Mucosa of descending colon (tissue), 3 donors: ENCODE data around the gene PTPRE. TPM values are rescaled to one million over a fixed set of nuclear protein-coding genes. Genes with fewer than 3 reads are reported as not detected.

Experiments
- ATAC-seq: fragments of 200-7000 bp; cut with Tn5 transposase; one replicate; pipeline ENCODE4 v1.9.1; 2020; ENCODE audit warnings: mild to moderate bottlenecking, moderate library complexity
- DNase-seq, 3 donors: peaks; one replicate each; pipeline ENCODE4 v3.0.0-alpha.2; 2020
- H3K36me3 ChIP-seq: fragments of 200-600 bp; one replicate; pipeline ENCODE4 v1.8.0; 2021; ENCODE audit warnings: low read depth, mild to moderate bottlenecking
- H3K4me1 ChIP-seq: fragments of 200-600 bp; one replicate; pipeline ENCODE4 v1.8.0; 2021; ENCODE audit warnings: low read depth, mild to moderate bottlenecking
- H3K4me3 ChIP-seq: fragments of 200-600 bp; one replicate; pipeline ENCODE4 v1.8.0; 2021; ENCODE audit warnings: mild to moderate bottlenecking
- H3K9me3 ChIP-seq: fragments of 200-600 bp; one replicate; pipeline ENCODE4 v1.8.0; 2021; ENCODE audit warnings: mild to moderate bottlenecking
- intact Hi-C, 2 donors: fragments of 100-400 bp; cut with DNase I in 1 of 2; cut with micrococcal nuclease in 1 of 2; formaldehyde crosslinking; loops; one replicate each; pipeline versions ENCODE4 v1.11.0 to v1.11.1; 2022; cut with DNase I, micrococcal nuclease
- total RNA-seq, 3 donors: library from RNA; stranded (reverse); fragmentation: NEBNext Ultra II Directional in 2 of 3; extraction: Animal tissue kit (Norgen Biotek cat#: 25700) in 2 of 3; gene quantifications; one replicate each; pipeline versions ENCODE4 v1.2.1 to v1.2.4, GENCODE V29; 2021 to 2023
- TF ChIP-seq, protein P1 (sequence below): fragments of 200-600 bp; IDR thresholded peaks from one replicate; pipeline ENCODE4 v1.8.0; 2022; ENCODE audit warnings: antibody characterized with exemption, mild to moderate bottlenecking
- donor health status: DM: no; HTN: no; CAD: no; lungs with moderate emphysema.
- donor health status: DM: no; HTN: no; CAD: no.
- donor health status: DM: no; HTN: yes; CAD: no.

The PTPRE gene
- total RNA-seq, 3 donors from 2014 or later: 28.8 to 33.6 (median 32.5) TPM

DNA sequence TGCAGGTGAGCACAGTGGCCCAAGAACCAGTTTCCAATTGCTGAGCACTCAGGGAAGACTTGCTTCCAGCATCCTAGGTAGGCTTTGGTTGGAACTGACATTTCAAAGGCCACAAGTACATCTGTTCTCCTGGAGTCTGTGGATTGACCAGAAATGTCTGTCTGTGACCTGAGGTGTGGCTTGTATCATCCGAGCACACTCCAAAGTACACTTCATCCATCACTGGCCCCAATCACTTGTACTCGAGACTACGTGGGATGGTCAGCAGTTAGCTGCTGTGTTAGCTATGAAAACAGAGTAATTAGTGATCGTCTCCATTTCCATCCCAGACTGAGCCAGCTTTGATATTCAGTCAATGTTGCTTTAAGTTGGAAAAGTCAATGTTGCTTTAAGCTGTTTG, 174.3 kb downstream of the PTPRE start:
- no peaks in the 10 kb centered on the region for H3K4me1 ChIP-seq
- ATAC-seq (no peak), DNase-seq (no peak)
- no peaks in the 10 kb centered on the region for H3K9me3 ChIP-seq
- H3K36me3 ChIP-seq: peaks cover 5% of the 10 kb centered on the region
- H3K4me3 ChIP-seq: no peak overlapping the region
- intact Hi-C loops: no loop called here
- TF ChIP-seq, protein P1, sequence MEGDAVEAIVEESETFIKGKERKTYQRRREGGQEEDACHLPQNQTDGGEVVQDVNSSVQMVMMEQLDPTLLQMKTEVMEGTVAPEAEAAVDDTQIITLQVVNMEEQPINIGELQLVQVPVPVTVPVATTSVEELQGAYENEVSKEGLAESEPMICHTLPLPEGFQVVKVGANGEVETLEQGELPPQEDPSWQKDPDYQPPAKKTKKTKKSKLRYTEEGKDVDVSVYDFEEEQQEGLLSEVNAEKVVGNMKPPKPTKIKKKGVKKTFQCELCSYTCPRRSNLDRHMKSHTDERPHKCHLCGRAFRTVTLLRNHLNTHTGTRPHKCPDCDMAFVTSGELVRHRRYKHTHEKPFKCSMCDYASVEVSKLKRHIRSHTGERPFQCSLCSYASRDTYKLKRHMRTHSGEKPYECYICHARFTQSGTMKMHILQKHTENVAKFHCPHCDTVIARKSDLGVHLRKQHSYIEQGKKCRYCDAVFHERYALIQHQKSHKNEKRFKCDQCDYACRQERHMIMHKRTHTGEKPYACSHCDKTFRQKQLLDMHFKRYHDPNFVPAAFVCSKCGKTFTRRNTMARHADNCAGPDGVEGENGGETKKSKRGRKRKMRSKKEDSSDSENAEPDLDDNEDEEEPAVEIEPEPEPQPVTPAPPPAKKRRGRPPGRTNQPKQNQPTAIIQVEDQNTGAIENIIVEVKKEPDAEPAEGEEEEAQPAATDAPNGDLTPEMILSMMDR: no peak

DNA sequence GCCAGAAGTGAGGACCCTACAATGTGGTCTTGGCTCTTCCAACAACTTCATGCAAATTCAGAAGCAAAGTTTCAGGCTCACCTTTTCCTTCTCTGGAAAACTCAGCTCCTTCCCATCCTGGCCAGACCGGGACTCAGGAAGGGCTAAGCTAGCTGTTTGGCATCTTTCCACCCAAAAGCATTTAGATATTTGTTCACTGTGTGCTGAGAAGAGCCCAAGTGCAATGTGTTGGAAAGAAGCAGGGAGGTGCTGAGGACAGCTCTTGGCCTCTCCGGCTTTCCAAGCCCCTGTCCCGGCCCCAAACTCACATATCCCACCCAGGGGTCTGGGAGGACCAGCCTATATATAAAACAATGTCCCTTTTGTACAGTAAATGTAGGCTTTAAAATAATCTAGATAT, 174.8 kb downstream of the PTPRE start:
- H3K9me3 ChIP-seq: no peaks in the 10 kb centered on the region
- intact Hi-C loops: no loop called here
- no peak for ATAC-seq
- DNase-seq: no peak
- peaks cover 5% of the 10 kb centered on the region for H3K36me3 ChIP-seq
- TF ChIP-seq, protein P1: no peak
- H3K4me1 ChIP-seq: no peaks in the 10 kb centered on the region
- no peak overlapping the region for H3K4me3 ChIP-seq

DNA sequence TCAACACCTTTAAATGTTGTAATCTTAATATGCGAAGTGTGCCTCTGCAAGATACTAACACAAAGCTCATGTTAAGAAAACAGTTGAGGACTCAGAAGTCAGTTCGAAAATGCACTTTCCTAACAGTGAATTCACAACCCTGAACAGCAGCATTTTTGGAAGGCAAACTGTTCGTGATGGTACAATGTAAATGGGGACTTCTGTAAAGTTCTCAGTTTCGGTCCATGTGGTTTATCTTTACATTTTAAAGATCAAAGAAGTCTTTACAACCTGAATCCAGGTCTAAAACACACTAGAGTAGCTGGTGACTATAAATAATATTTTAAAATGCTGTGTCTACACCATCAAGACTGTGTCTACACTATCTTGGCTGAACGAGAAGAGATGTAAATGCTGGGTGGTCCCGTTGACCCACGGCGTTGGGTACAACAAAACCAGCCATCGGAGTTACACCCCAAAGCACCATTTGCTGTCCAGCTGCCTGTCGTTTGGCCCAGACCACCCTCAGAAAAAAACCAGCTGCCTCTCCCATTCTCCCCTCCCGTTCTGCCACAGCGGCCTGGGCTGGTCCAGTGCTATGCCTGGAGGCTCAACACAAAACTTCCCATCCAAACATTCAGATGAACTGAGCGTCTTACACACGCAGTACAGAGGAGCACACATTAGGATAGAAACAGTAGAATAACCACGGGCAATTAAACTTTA, 176.4 kb downstream of the PTPRE start:
- no peak for DNase-seq

DNA sequence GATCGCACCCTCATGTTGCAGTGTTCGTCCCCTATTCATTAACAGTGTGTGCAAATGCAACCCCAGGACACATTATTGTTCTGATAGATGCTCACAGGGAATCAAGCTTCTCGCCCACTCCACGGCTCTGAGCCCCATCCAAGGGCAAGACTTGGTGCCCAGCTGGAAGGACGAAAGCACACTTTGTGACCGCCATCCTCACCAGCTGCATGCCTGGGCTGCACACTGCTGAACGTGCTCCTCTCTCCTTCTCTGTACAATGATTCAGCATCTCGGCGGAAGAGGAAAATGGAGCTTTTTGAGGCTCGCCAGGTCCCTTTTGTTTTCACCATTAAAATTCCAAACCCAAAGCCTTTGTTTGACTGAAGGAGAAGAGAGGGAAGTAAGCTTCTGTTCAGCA, 177.5 kb downstream of the PTPRE start:
- no peaks in the 10 kb centered on the region for H3K9me3 ChIP-seq
- no peak for DNase-seq
- H3K4me1 ChIP-seq: no peaks in the 10 kb centered on the region
- H3K36me3 ChIP-seq: no peaks in the 10 kb centered on the region
- ATAC-seq: no peak
- H3K4me3 ChIP-seq: no peak overlapping the region
- TF ChIP-seq, protein P1: no peak
- intact Hi-C loops: no loop called here

More for the DNA sequence above, 176.4 kb downstream of the PTPRE start:
- H3K4me1 ChIP-seq: no peaks in the 10 kb centered on the region
- H3K9me3 ChIP-seq: no peaks in the 10 kb centered on the region
- intact Hi-C loops: no loop called here
- H3K4me3 ChIP-seq: no peak overlapping the region
- no peak for ATAC-seq
- TF ChIP-seq, protein P1: no peak
- H3K36me3 ChIP-seq: no peaks in the 10 kb centered on the region

DNA sequence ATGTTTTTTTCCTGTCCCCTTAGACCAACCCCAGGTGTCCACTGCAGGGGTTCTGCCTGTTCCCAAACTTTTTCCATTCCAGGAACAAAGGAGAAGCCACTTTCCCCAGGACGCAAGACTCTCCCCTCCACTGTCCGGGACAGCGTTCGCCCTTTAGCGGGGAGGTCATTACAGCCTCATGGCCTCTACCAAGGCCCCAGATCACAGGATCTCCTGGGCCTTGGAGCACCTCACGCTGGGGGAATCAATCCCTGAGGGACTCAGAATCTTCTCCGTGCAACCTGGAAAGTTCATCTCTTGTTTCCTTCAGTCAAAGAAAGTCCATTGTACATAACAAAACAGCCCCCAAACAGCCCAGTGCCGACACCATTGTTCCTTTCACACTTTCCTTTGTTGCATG, 178.1 kb downstream of the PTPRE start:
- H3K4me3 ChIP-seq: no peak overlapping the region
- H3K4me1 ChIP-seq: no peaks in the 10 kb centered on the region
- ATAC-seq (no peak), DNase-seq (no peak)
- TF ChIP-seq, protein P1: no peak
- H3K9me3 ChIP-seq: no peaks in the 10 kb centered on the region
- intact Hi-C loops: no loop called here
- no peaks in the 10 kb centered on the region for H3K36me3 ChIP-seq
